ENCODE data around the gene ZNF366. TPM values are rescaled to one million over a fixed set of nuclear protein-coding genes. Genes with fewer than 3 reads are reported as not detected.

ZNF366 gene
- total RNA-seq, 1 donor from 2014 or later, result 3.2 TPM

GRCh38 chr5:72531496-72532190 lies 24.4 kb upstream of the ZNF366 start:
- Histone ChIP-seq H3K4me3 (no peak overlapping the region), H3K36me3 (no peaks in the 10 kb centered on the region), H3K9me3 (no peaks in the 10 kb centered on the region), H3K27ac (no peak overlapping the region), H3K27me3 (no peaks in the 10 kb centered on the region), H3K4me1 (no peaks in the 10 kb centered on the region)
- TF ChIP-seq CTCF (IDR thresholded peaks at IDR 0.05), result no peak
- no peak for TF ChIP-seq POLR2AphosphoS5 (IDR thresholded peaks at IDR 0.05; ENCODE audit: insufficient read depth in 1 of 2, low read depth in 1 of 2)
- TF ChIP-seq POLR2A (IDR thresholded peaks at IDR 0.05), result no peak
- no peak for DNase-seq (ENCODE audit: extremely low spot score in 2 of 2)
- intact Hi-C loops (cut with DNase I), result no loop called here

- no peaks in the 10 kb centered on the region for H3K9me3 ChIP-seq
- H3K4me1 ChIP-seq, result no peaks in the 10 kb centered on the region
- TF ChIP-seq CTCF (IDR thresholded peaks at IDR 0.05), result no peak
- H3K36me3 ChIP-seq, result no peaks in the 10 kb centered on the region
- intact Hi-C loops (cut with DNase I), result no loop called here
- H3K27ac ChIP-seq, result no peak overlapping the region
- DNase-seq (ENCODE audit: extremely low spot score in 2 of 2), result no peak
- no peaks in the 10 kb centered on the region for H3K27me3 ChIP-seq
- no peak overlapping the region for H3K4me3 ChIP-seq
These were observed 23.0 kb upstream of the ZNF366 start for GRCh38 chr5:72530196-72530595.

- no peaks in the 10 kb centered on the region for H3K9me3 ChIP-seq
- no peaks in the 10 kb centered on the region for H3K36me3 ChIP-seq
- no peak for TF ChIP-seq POLR2AphosphoS5 (IDR thresholded peaks at IDR 0.05; ENCODE audit: insufficient read depth in 1 of 2, low read depth in 1 of 2)
- TF ChIP-seq POLR2A (IDR thresholded peaks at IDR 0.05), result no peak
- TF ChIP-seq CTCF (IDR thresholded peaks at IDR 0.05), result no peak
- DNase-seq (ENCODE audit: extremely low spot score in 2 of 2), result no peak
- no peaks in the 10 kb centered on the region for H3K27me3 ChIP-seq
- no peaks in the 10 kb centered on the region for H3K4me1 ChIP-seq
- no peak overlapping the region for H3K27ac ChIP-seq
- intact Hi-C loops (cut with DNase I), result no loop called here
- H3K4me3 ChIP-seq, result no peak overlapping the region
These were observed 22.2 kb upstream of the ZNF366 start for GRCh38 chr5:72529383-72529782.

GRCh38 chr5:72525816-72526215 lies 18.6 kb upstream of the ZNF366 start:
- intact Hi-C loops (cut with DNase I), result no loop called here
- no peak for TF ChIP-seq POLR2AphosphoS5 (IDR thresholded peaks at IDR 0.05; ENCODE audit: insufficient read depth in 1 of 2, low read depth in 1 of 2)
- no peak for TF ChIP-seq POLR2A (IDR thresholded peaks at IDR 0.05)
- TF ChIP-seq CTCF (IDR thresholded peaks at IDR 0.05), result no peak
- no peaks in the 10 kb centered on the region for H3K4me1 ChIP-seq

DNA sequence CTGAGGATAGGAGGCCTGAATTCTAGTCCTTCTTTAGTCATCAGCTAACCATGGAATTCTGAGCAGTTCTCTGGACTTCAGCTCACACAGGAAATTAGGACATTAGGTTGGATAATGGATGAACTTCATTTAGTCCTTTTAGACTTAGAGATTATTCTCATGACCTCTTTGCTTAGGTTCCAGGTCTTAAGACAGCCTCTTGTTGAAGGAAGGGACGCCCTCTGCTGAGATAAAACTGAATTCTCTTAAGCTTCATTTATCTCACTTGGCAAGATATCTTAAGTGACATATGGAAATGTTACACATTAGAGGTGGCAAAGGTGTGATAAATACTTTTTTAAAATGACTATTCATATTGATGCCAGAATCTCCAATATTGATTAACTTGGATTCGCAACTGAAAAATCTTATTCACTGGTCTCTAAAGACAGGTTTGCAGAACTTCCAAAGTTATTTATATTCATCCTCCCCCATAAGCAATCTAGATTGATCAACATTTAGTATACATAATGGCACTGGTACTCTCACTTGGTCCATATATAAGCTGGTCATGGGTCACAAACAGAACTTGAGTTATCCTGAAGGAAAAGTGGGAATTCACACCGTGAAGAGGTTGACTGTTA lies 16.9 kb upstream of the ZNF366 start:
- peak in 2 of 3 experiments; percentile 41 to 59 for TF ChIP-seq CTCF (IDR thresholded peaks at IDR 0.05)
- peak in 1 of 2 donors; percentile 35 for TF ChIP-seq POLR2AphosphoS5 (IDR thresholded peaks at IDR 0.05; ENCODE audit: insufficient read depth in 1 of 2, low read depth in 1 of 2)
- no peak for TF ChIP-seq POLR2A (IDR thresholded peaks at IDR 0.05)
- no peak for DNase-seq (ENCODE audit: extremely low spot score in 2 of 2)
- Histone ChIP-seq H3K9me3 (no peaks in the 10 kb centered on the region), H3K36me3 (no peaks in the 10 kb centered on the region), H3K4me1 (no peaks in the 10 kb centered on the region), H3K4me3 (no peak overlapping the region), H3K27ac (no peak overlapping the region), H3K27me3 (no peaks in the 10 kb centered on the region)
- intact Hi-C loops (cut with DNase I), result no loop called here

More at GRCh38 chr5:72525816-72526215, 18.6 kb upstream of the ZNF366 start:
- no peak overlapping the region for H3K27ac ChIP-seq
- no peak for DNase-seq (ENCODE audit: extremely low spot score in 2 of 2)
- no peak overlapping the region for H3K4me3 ChIP-seq
- no peaks in the 10 kb centered on the region for H3K27me3 ChIP-seq
- H3K36me3 ChIP-seq, result no peaks in the 10 kb centered on the region
- H3K9me3 ChIP-seq, result no peaks in the 10 kb centered on the region

All from vagina (tissue), 2 donors.